ENCODE data around the gene SLC49A3.
"Not testable (repeated sequence)": the region's sequence is repeated elsewhere in the genome, so short reads cannot be mapped to it uniquely, and the experiment has no call there.

Gene SLC49A3

GRCh38 chr4:721261-722168 is 32.6 kb upstream of the SLC49A3 start:
- DNase-seq: no peak

GRCh38 chr4:720111-720860 is 31.3 kb upstream of the SLC49A3 start:
- no peak for DNase-seq

- no peak for DNase-seq
These were observed 29.5 kb upstream of the SLC49A3 start for GRCh38 chr4:718460-718859.

GRCh38 chr4:717601-718320 is 28.8 kb upstream of the SLC49A3 start:
- DNase-seq: no peak

GRCh38 chr4:714087-714486 is 25.1 kb upstream of the SLC49A3 start:
- DNase-seq: no peak

GRCh38 chr4:712916-713632 is 24.1 kb upstream of the SLC49A3 start:
- DNase-seq: no peak

GRCh38 chr4:712093-712492 is 23.1 kb upstream of the SLC49A3 start:
- no peak for DNase-seq

GRCh38 chr4:710916-711315 is 22.0 kb upstream of the SLC49A3 start:
- no peak for DNase-seq

GRCh38 chr4:710116-710515 is 21.2 kb upstream of the SLC49A3 start:
- no peak for DNase-seq

- DNase-seq: no peak
These were observed 20.4 kb upstream of the SLC49A3 start for GRCh38 chr4:709348-709747.

- DNase-seq: no peak
These were observed 19.6 kb upstream of the SLC49A3 start for GRCh38 chr4:708631-708933.

- DNase-seq: no peak
These were observed 19.1 kb upstream of the SLC49A3 start for GRCh38 chr4:707929-708630.

- DNase-seq: no peak
These were observed 18.1 kb upstream of the SLC49A3 start for GRCh38 chr4:706834-707598.

- not testable (repeated sequence) for DNase-seq
These were observed 17.2 kb upstream of the SLC49A3 start for GRCh38 chr4:706083-706633.

GRCh38 chr4:705278-706082 is 16.5 kb upstream of the SLC49A3 start, which contains the start of gene PCGF3:
TSS of gene PCGF3 (plus strand) at chr4:705832. CDS start at chr4:733681, 27,849 bp downstream.
- peak; percentile 92 for DNase-seq

- no peak for DNase-seq
These were observed 16.0 kb upstream of the SLC49A3 start for GRCh38 chr4:704971-705277.

GRCh38 chr4:704198-704891 is 15.4 kb upstream of the SLC49A3 start:
- no peak for DNase-seq

GRCh38 chr4:703336-704197 is 14.6 kb upstream of the SLC49A3 start:
- no peak for DNase-seq

- no peak for DNase-seq
These were observed 13.7 kb upstream of the SLC49A3 start for GRCh38 chr4:702618-703048.
